Left cardiac atrium (tissue), 4 donors: ENCODE data around the gene ESPN. TPM values are rescaled to one million over a fixed set of nuclear protein-coding genes. Genes with fewer than 3 reads are reported as not detected.
"Not testable (repeated sequence)": the region's sequence is repeated elsewhere in the genome, so short reads cannot be mapped to it uniquely, and the experiment has no call there.

Experiments
- ATAC-seq, 2 donors: fragments of 200-7000 bp; cut with Tn5 transposase; one replicate each; pipeline ENCODE4 v1.9.1; 2020; ENCODE audit warnings: mild to moderate bottlenecking in 2 of 2, moderate library complexity in 2 of 2
- DNase-seq: peaks from one replicate; pipeline ENCODE4 v3.0.0-alpha.2; 2020
- intact Hi-C, 2 donors: fragments of 100-400 bp; cut with DNase I; formaldehyde crosslinking; loops; one replicate each; pipeline versions ENCODE4 v1.14.1 to v1.15.1; 2022 to 2023
- total RNA-seq, 2 donors: library from RNA; stranded (reverse); fragmentation: NEBNext Ultra II Directional; extraction: Animal tissue kit (Norgen Biotek cat#: 25700); gene quantifications; one replicate each; pipeline ENCODE4 v1.2.1, GENCODE V29; 2021
- donor health status: DM: no; HTN: yes; CAD: no.
- donor health status: DM: no; HTN: yes; CAD: no; lungs with severe emphysema.
- donor health status: DM: yes; HTN: yes; CAD: no.
- donor health status: Dilated cardiomyopathy.

ESPN gene
- total RNA-seq, 2 donors from 2014 or later, result 0.42 to 0.44 TPM

DNA sequence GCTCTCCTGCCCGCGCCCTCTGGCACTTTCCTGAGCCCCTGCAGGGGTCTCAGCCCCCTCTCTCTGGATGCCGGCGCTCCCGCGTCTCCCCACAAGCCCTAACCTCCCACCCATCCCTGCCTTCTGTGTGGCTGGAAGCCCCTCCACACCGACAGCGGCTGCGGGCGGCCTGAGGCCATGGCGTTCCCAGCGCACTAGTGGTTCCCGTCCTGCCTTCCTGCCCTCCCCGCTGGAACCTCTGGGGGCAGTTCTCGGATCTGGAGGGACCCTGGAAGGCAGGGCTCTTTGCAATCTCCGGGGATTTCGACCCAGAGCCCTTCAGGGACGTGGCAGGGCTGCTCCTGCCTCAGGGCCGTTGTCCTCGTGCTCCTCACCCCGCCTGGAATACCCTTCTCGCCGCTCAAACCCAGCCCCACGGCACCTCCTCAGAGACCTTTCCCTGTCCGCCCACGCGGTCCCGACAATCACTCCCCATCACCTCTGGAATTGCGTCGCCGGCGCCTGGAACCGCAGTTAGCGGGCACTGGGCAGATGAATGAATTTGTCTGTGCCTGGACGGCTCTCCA lies 493 bp upstream of the ESPN start:
- ATAC-seq (no peak), DNase-seq (no peak)
- intact Hi-C loops, result no loop called here

DNA sequence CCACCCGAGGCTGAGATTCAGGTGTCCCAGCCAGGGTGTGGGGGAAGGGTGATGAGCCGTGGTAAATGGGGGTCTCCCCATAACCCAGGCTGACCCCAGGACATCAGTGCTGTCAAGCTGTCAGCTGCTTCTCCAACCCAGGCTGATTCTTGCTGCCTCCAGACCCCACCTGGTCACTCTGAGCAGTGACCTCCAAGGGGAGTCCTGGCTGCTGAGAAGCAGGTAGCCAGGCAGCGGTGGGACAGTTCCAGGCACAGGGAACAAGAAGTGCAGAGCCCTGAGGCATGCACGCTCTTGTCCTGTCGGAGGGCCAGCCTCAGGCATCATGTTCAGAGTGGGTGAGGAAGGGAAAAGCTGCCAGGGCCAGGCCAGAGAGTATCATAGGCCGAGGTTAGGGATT lies 1.1 kb downstream of the ESPN start:
- ATAC-seq, result no peak
- intact Hi-C loops, result no loop called here
- no peak for DNase-seq

DNA sequence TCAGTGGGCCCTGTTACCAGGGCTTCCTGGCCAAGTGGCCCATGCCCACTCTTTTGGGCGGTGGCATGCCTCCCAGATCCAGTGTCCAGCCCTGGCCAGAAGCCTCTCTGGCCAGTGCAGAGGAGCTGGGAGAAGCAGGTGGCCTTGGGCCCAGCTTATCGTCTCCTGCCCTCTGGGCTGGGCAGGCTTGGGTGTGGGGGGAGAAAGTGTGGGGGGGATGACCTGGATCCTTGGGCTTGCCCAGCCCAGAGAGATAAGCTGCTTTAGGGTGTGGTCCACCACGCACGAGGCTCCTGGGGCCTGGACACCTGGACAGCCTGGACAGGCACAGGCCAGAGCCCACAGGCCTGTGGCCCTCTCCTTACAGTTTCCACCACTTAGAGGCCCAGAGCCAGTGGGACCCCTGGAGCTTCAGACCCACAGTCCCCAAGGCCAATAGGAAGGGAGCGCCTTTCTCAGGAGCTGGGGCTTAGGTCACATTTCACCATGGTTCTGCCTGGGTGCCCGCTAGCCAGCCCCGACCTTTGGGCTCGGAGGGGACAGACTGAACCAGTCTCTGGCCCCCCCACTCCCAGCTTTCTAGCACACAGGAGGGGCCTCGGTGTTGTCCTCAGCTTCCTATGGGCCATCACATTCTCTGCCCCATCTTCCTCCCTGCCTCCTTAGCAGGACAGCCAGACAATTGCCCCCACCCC lies 1.8 kb downstream of the ESPN start:
- no peak for DNase-seq
- no peak for ATAC-seq
- intact Hi-C loops, result no loop called here

DNA sequence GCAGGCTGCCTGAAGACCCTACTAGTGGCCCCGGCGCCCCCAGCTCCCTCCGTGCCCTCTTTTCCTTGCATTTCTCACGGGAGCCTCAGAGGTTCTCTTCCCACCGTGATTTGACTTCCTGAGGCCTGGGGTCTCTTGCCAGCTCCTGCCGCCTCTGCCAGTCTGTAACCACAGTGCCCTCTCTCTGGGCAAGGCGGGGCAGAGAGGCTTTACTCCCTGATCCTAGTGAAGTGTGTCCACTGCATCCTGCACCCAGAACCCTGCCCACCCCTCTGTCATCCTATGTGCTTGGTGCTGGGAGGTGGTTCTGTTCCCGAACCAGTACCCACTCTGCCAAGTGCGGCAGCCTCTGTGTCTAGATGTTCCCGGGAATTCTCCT lies 2.4 kb downstream of the ESPN start:
- intact Hi-C loops, result no loop called here
- ATAC-seq (no peak), DNase-seq (no peak)

DNA sequence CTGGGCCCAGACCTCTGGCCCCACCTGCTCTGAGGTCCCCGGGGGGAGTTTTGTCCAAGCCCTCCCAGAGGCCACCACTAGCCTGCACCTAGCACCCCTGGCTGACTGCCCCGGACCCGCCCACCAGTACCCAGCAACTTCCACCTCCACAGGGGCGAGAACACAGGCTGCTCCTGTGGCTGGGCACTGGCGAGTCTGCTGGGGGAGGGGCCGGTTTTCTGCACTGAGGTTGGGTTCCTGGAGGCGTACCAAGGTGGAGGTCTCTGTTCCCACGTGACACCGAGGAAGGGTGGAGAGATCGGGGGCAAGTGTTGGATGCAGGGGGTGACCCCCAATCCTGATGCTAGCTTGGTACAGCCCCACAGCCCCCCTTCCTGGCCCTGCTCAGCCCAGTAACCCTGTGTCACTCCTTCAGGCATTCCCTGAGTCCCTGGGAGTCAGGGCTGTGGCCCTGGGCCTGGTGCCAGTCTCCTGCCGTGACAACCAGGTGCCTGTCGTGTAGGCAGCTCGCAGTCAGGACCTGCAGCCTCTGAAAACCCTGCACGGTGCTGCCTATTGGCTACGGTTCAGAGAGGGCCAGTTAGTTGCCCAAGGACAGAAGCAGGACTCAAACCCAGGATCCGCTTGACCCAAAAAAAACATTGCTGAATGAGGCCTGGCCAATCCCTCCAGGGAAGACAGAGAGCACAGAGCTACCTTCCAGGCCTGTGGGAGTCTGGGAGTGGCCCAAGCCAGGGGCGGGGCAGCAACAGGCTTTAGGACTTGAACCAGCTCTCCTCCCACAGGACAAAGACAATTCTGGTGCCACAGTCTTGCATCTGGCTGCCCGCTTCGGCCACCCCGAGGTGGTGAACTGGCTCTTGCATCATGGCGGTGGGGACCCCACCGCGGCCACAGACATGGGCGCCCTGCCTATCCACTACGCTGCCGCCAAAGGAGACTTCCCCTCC lies 3.1 kb downstream of the ESPN start:
- intact Hi-C loops, result no loop called here
- DNase-seq, result no peak
- ATAC-seq, result no peak

DNA sequence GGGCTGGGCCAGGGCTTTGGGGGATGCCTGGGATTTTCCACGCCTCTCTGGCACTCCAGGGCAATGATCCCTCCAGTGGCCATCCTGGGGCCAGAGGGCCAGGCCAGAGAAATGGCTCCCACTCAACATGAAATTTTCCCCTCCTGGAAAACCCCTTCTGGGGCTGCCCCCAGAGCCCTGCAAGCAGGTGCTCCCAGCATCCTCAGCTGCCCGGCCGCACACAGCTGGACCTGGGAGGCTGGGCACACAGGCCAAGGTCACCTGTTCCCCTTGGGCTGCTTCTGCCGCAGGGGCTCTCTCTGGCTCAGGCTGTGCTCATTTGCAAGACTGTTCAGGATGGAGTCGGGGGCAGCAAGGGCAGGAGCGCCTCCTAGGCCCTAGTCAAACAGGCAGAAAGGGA lies 3.9 kb downstream of the ESPN start:
- ATAC-seq, intact Hi-C loops, DNase-seq: not testable (repeated sequence)

DNA sequence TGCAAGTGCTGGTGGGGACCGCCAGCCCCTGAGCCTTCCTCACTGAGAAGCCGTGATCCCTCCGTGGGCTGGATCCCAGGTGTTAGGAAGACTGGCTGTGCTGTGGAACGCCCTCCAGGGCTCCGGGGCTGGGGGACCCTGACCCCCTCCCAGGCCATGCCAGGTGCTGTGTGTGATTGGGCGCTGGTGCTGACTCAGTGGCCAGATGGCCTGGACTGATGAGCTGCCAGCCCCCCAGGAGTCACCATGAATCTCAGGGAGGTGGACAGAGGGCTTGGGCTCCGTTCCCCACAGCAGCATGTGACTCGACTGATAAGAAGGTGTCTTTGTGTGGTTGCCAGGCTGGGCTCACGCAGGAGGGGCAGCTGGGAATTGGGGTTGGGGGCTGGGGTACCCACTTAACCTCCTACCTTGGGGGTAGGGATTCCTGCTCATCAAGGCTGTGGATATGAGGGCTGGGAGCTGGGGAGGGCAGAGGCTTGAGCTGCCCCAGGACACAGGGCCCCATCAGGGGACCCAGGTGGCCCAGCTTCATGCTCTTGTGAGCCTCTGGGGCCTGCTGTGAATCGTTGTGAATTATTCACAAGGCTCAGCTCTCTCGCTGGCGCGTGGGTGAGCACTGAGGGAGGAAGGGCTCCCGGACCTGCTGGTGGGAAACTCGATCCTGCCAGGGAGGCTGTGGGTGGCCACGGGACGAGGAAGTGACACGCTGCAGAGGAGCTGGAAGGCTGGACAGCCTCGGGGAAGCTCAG lies 5.3 kb downstream of the ESPN start:
- intact Hi-C loops, DNase-seq: not testable (repeated sequence)
- peak in 1 of 2 donors; percentile 20 for ATAC-seq

DNA sequence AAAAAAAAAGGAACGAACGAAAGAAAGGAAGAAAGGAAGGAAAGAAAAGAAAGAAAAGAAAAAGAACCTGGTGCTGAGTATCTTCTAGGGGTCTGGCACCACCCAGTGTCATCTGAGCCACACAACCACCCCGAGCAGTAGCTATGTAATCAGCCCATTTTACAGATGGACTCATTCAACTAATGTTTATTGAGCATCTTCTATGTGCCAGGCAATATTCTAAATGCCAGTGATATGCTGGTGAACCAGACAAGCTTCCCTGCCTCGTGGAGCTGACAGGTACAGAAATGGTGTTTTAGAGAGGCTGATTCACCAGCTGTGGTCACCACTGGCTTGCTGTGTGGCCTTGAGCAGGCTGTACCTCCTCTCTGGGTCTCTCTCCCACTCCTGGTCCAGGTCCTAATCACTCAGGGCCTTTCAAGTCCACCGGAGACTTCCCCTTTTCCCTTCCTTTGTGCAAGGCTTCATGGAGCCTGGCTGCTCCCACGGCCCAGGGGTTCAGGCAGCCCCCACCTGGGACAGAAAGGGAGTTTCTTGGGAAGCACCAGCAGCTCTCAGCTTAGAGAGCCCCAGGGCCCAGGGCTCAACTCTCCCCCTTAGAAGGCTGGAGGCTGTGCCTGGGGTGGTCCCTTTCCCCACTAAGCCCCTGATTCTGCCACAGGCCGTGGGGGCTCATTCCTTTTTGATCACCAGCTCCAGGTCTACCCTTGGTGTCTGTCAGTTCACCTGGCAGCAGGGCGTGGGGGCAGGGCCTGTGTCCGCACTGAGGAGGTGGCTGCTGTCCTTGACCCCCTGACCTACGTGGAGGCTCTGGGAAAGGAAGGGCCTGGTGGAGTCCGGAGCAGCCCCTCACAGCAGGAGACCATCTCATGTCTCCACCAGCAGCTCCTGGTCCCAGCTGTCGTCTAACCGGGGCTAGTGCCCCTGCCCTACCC lies 7.3 kb downstream of the ESPN start:
- intact Hi-C loops, ATAC-seq, DNase-seq: not testable (repeated sequence)

DNA sequence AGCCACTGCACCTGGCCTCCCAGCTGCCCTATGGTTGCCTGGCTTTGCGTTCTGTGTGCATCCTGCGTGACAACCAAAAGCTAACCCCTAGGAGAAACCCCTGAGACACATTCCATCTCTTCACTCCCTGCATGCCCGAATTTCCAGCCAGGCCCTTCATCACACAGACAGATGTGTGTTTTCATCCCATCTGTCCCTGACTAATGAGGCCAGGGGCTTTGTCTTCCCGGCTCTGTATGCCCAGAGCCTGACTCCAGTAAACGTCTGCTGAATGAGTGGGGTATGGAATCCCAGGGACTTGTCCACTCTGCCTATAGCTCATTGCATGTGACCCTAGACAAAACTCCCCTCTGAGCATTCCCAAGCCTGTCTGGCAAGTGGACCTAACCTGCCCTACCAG lies 9.6 kb downstream of the ESPN start:
- intact Hi-C loops, result no loop called here
- DNase-seq (no peak), ATAC-seq (no peak)

DNA sequence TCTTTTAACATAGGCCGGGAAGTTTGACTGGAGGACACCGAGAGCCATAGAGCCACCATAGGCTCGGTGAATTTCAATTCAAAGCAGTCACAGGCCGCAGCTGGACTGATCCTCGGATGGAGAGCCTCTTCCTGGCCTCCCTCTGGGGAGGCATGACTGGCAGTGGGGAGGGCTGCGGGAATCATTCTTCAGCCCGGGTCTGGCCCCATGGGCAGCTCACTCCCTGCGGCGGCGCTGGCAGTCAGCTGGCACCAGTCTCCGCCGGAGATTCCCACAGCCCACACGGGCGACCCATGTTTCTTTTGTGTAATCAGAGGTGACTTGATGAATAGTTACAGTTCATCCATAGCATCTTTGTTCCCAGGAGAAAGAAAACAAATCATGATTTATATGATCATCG lies 10.6 kb downstream of the ESPN start:
- ATAC-seq, result no peak
- DNase-seq, result no peak
- intact Hi-C loops, result no loop called here

DNA sequence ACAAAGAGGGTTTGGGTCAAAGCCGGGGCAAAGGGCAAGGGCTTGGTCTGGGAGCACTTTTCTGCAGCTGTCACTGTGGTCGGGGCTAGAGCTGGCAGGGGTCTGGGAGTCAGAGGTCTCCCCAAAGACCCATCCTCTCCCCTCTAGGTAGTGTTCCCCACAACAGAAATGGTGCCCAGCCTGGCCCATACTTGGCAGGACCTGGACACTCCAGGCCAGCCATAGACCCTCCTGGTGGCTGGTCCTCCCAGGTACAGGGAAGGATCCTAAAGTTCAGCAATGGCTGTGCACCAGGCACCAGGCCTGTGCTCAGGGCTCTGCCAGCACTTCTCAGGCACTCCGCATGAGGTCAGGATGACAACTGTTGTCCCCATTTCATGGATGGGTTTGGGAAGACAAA lies 11.0 kb downstream of the ESPN start:
- intact Hi-C loops, result no loop called here
- no peak for ATAC-seq

DNA sequence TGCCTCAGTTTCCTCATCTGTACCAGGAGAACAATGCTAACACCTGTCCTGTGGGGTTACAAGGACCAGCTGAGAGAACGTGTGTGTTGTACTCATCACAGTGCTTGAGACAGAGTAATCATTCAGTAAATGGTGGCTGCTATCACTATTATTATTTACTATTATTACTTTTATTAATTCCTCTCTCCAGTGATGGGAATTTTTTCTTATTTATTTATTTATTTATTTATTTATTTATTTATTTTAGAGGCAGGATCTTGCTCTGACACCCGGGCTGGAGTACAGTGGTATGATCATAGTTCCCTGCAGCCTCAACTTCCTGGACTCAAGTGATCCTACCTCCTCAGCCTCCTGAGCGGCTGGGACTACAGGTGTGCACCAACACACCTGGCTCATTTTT lies 11.7 kb downstream of the ESPN start:
- ATAC-seq, DNase-seq, intact Hi-C loops: not testable (repeated sequence)

More for the DNA sequence above, 11.0 kb downstream of the ESPN start:
- no peak for DNase-seq

DNA sequence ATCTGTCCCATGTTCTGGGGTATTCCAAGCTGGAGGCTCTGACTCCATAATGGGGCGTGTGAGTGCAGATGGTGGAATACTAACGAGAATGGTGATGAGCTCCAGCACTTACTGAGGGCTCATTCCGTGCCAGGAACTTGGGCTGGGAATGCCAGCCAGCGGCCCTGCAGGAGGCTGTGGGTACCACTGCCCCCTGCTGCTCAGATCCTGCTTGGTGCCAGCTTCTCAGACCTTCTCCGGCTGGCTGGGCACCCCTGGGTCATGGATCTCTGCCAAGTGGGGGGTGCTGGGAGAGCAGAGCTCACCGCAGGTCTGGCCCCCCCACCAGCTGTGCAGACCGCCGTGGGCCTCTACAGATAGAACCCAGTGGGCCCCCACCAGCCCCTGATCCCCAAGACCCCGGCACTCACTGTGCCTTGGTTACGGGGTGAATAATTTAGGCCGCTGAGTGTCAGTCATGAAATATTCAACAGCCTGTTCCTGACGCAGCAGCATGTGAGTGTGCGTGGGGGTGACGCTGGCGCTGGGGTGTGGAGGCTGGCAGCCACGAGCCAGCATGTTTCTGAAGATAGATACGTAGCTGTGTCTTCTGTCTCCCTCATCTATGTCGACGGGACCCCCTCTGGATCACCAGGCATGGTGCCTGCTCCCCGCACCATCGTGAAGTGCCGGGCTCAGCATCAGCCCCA lies 12.6 kb downstream of the ESPN start:
- DNase-seq, intact Hi-C loops: not testable (repeated sequence)
- ATAC-seq, result peak; percentile 39 to 50

DNA sequence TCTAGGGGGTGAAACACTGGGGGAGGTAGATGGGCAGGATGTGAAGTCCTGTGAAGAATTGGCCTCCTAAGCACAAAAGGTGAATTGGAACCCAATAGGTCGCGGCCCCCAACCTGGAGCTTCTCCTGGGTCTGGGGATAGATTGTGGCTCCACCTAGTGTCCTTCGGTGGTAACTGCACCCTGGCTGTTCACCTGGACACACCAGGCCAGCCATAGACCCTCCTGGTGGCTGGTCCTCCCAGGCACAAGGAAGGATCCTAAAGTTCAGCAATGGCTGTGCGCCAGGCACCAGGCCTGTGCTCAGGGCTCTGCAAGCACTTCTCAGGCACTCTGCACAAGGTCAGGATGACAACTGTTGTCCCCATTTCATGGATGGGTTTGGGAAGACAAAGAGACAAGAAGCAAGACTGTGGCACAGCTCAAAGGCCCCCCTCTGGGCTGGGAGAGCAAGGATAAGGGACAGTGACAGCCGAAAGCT lies 13.5 kb downstream of the ESPN start:
- peak; percentile 63 to 68 for ATAC-seq
- DNase-seq, result peak; percentile 55
- intact Hi-C loops, result no loop called here

DNA sequence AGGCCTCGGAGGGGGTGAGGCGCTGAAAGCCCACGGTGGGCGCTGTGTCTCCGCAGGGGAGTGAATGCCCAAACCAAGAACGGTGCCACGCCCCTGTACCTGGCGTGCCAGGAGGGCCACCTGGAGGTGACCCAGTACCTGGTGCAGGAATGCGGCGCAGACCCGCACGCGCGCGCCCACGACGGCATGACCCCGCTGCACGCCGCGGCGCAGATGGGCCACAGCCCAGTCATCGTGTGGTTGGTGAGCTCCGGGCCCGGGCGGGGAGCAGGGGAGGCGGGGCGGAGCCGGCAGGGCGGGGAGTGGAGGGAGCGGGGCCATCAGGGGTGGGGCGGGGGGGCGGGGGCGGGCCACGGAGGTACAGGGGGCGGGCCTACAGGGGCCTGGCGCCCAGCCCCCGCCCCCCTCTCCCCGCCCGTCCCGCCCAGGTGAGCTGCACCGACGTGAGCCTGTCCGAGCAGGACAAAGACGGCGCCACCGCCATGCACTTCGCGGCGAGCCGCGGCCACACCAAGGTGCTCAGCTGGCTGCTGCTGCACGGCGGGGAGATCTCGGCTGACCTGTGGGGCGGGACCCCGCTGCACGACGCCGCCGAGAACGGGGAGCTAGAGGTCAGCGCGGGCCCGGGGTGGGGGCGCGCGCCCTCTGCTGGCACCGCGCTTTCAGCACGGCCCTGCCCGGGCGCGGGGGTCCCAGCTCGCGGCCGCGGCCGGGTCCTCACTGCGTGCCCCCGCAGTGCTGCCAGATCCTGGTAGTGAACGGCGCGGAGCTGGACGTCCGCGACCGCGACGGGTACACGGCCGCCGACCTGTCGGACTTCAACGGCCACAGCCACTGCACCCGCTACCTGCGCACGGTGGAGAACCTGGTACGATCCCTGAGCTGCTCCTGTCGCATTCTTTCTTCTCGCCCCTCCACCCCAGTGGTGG lies 15.9 kb downstream of the ESPN start:
- intact Hi-C loops, result no loop called here
- peak; percentile 27 to 64 for ATAC-seq
- no peak for DNase-seq

DNA sequence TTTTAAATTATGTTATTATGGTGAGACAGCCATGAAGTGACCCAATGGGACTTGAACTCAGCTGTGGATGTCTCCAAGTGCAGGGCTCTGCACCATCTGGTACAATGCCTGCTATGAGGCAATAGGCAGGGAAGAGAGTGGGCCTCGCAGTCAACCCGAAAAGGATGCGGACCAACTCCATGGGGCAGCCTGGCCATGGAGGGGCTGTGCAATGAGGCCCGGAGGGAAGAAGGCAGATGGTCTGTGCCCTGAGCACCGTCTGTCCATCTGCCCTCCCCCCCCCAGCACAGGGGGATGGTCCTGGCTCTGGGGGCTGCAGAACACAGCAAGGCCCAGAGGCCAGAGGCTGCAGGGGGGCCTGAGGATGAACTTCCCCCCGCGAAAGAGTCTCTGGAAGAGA lies 17.0 kb downstream of the ESPN start:
- DNase-seq, result no peak
- ATAC-seq, result no peak
- intact Hi-C loops, result no loop called here
